K562 (cell line): ENCODE measurements around the gene CRACR2B. TPM values are rescaled to one million over a fixed set of nuclear protein-coding genes. Genes with fewer than 3 reads are reported as not detected.
A peak's percentile ranks its signal among the peaks of the same experiment; 100 is the strongest.

Experiments
- ATAC-seq: fragments of 200-7000 bp; cut with Tn5 transposase; 3 replicates; pipeline ENCODE4 v1.9.1; 2020; ENCODE audit warnings: moderate library complexity
- Bru-seq: library from RNA; stranded (reverse); fragments of 400-500 nt; gene quantifications from one replicate; lab custom pipeline; 2021; lab: Mats Ljungman, UMichigan
- BruChase-seq, 2 experiments: library from RNA; stranded (reverse); fragments of 400-500 nt; gene quantifications; one replicate each; lab custom pipeline; 2021; lab: Mats Ljungman, UMichigan
- BruUV-seq: library from RNA; stranded (reverse); fragments of 400-500 nt; replicated peaks from 2 replicates; lab custom pipeline; 2021; lab: Mats Ljungman, UMichigan
- CTCF ChIA-PET: fragments of 300-600 bp; formaldehyde crosslinking; extraction: SDS; loops from one replicate; lab custom pipeline; 2021; ENCODE audit warnings: low intra/inter-chr PET ratio; lab: Yijun Ruan, JAX
- POLR2A ChIA-PET: fragments of 300-600, 350-650 bp; sonication (Branson Sonifier 250); formaldehyde crosslinking; extraction: SDS; loops from one replicate; lab custom pipeline; 2021; ENCODE audit warnings: antibody characterized with exemption, inconsistent platforms; lab: Yijun Ruan, JAX
- DNase-seq, 4 experiments: peaks; one replicate each; pipeline versions ENCODE4 v3.0.0 to v3.0.0-alpha.2; 2011 to 2018; ENCODE audit warnings: low spot score in 3 of 4, mixed read lengths in 3 of 4; ENCODE audit errors: extremely low read depth in 1 of 4
- FAIRE-seq: peaks from 2 replicates; lab custom pipeline; 2011; peaks lifted over from hg19 to GRCh38; lab: Jason Lieb, UNC
- H2AFZ ChIP-seq: 2 replicates; pipeline ENCODE4 v1.6.0; 2011; ENCODE audit warnings: low read depth, low read length, control low read depth, inconsistent platforms
- H3K27ac ChIP-seq: fragments of 200-600 bp; 3 replicates; pipeline ENCODE4 v1.8.0; 2011; ENCODE audit warnings: low read depth, mild to moderate bottlenecking, control low read depth, inconsistent platforms, low read length, moderate library complexity, mixed read lengths; ENCODE audit errors: extremely low read depth
- H3K27me3 ChIP-seq, 2 experiments: fragments of 300-600 bp in 1 of 2; 2 replicates in 1 of 2; 3 replicates in 1 of 2; pipeline versions ENCODE4 v1.6.0 to v1.8.0; 2011; ENCODE audit warnings: inconsistent platforms in 2 of 2, low read length in 2 of 2, mild to moderate bottlenecking in 1 of 2, mixed read lengths in 1 of 2, moderate library complexity in 1 of 2; ENCODE audit not compliant: control insufficient read depth in 2 of 2, insufficient read depth in 2 of 2
- H3K36me3 ChIP-seq: fragments of 300-600 bp; 3 replicates; pipeline ENCODE4 v1.8.0; 2011; ENCODE audit warnings: mild to moderate bottlenecking, low read length, inconsistent platforms; ENCODE audit not compliant: control insufficient read depth, insufficient read depth
- H3K4me1 ChIP-seq, 2 experiments: fragments of 200-600 bp in 1 of 2; replicated peaks in 1 of 2; 2 replicates in 1 of 2; 3 replicates in 1 of 2; pipeline versions ENCODE4 v1.5.1 to v1.8.0; 2011; ENCODE audit warnings: inconsistent platforms in 2 of 2, low read length in 2 of 2, mild to moderate bottlenecking in 1 of 2, mixed read lengths in 1 of 2, moderate library complexity in 1 of 2; ENCODE audit not compliant: control insufficient read depth in 2 of 2, insufficient read depth in 2 of 2
- H3K4me2 ChIP-seq: 2 replicates; pipeline ENCODE4 v1.6.1; 2011; ENCODE audit warnings: low read length, control low read depth, inconsistent platforms, mixed read lengths; ENCODE audit not compliant: insufficient read depth
- H3K4me3 ChIP-seq: fragments of 200-600 bp; sonication (generic), shearing (Covaris generic); 2 replicates; pipeline ENCODE4 v1.5.1; 2016; ENCODE audit warnings: control low read depth, inconsistent platforms
- H3K79me2 ChIP-seq: fragments of 200-600 bp; 3 replicates; pipeline ENCODE4 v1.8.0; 2011; ENCODE audit warnings: low read length, inconsistent platforms; ENCODE audit not compliant: control insufficient read depth, insufficient read depth
- H3K9ac ChIP-seq, 2 experiments: 2 replicates each; pipeline versions ENCODE4 v1.6.0 to v1.6.1; 2011; ENCODE audit warnings: low read depth in 2 of 2, low read length in 2 of 2, control low read depth in 1 of 2, inconsistent platforms in 1 of 2, mild to moderate bottlenecking in 1 of 2, mixed read lengths in 1 of 2; ENCODE audit not compliant: insufficient read depth in 1 of 2
- H3K9me1 ChIP-seq: one replicate; pipeline ENCODE4 v1.6.0; 2011; ENCODE audit warnings: inconsistent platforms, mild to moderate bottlenecking, low read length, moderate library complexity; ENCODE audit not compliant: control insufficient read depth, insufficient read depth
- H3K9me3 ChIP-seq: replicated peaks from 2 replicates; pipeline ENCODE4 v1.5.1; 2011; ENCODE audit warnings: low read depth, low read length, inconsistent platforms; ENCODE audit not compliant: control insufficient read depth, insufficient read depth
- H4K20me1 ChIP-seq: replicated peaks from 2 replicates; pipeline ENCODE4 v1.6.1; 2011; ENCODE audit warnings: low read length, inconsistent platforms, mixed read lengths; ENCODE audit not compliant: control insufficient read depth, insufficient read depth
- BCOR ChIP-seq: fragments of 450-650 bp; IDR thresholded peaks from 2 replicates; pipeline ENCODE4 v1.6.1; 2016
- CEBPG ChIP-seq, 3 experiments: fragments of 200-800 bp in 1 of 3; sonication (Bioruptor generic) in 1 of 3; sonication (generic) in 1 of 3; formaldehyde crosslinking in 1 of 3; IDR thresholded peaks in 2 of 3; conservative IDR thresholded peaks in 1 of 3; 2 replicates each; pipeline versions ENCODE4 v1.6.1 to v1.8.0; 2016 to 2022; ENCODE audit warnings: missing compliant biosample characterization in 2 of 3, missing genetic modification characterization in 2 of 3, mild to moderate bottlenecking in 1 of 3, missing genetic modification reagents in 1 of 3
- GABPB2 ChIP-seq: fragments of 250-450 bp; sonication (Bioruptor Pico); conservative IDR thresholded peaks from 2 replicates; pipeline ENCODE4 v1.5.1; 2021; ENCODE audit warnings: mild to moderate bottlenecking
- ILK ChIP-seq: fragments of 450-650 bp; IDR thresholded peaks from 2 replicates; pipeline ENCODE4 v1.6.1; 2016; ENCODE audit warnings: missing genetic modification characterization, low read depth, mild to moderate bottlenecking, missing compliant biosample characterization, moderate library complexity, borderline replicate concordance
- NR4A1 ChIP-seq, 2 experiments: fragments of 250-450 bp in 1 of 2; fragments of 450-650 bp in 1 of 2; sonication (Bioruptor Pico) in 1 of 2; IDR thresholded peaks; 2 replicates each; pipeline versions ENCODE4 v1.4.0 to v1.6.1; 2016 to 2020; ENCODE audit warnings: mild to moderate bottlenecking in 2 of 2, missing compliant biosample characterization in 1 of 2, missing genetic modification characterization in 1 of 2, moderate library complexity in 1 of 2
- OTX1 ChIP-seq: fragments of 450-650 bp; formaldehyde crosslinking; IDR thresholded peaks from 2 replicates; pipeline ENCODE4 v1.4.0; 2022; ENCODE audit warnings: mild to moderate bottlenecking
- PHF20 ChIP-seq: fragments of 450-650 bp; IDR thresholded peaks from 2 replicates; pipeline ENCODE4 v1.6.1; 2018; ENCODE audit not compliant: partially characterized antibody
- PRPF4 ChIP-seq: fragments of 200-400 bp; formaldehyde crosslinking; IDR thresholded peaks from one replicate; pipeline ENCODE4 v1.6.1; 2017; ENCODE audit warnings: low read length, low read depth, mild to moderate bottlenecking; ENCODE audit not compliant: insufficient read depth, poor library complexity, severe bottlenecking
- ZFP36 ChIP-seq: fragments of 150-350 bp; IDR thresholded peaks from 2 replicates; pipeline ENCODE4 v1.6.1; 2018; ENCODE audit warnings: low read length, low read depth; ENCODE audit not compliant: partially characterized antibody
- WGBS: fragments of 100-300 bp; shearing (Covaris generic); methylation state at CpG from one replicate; pipeline ENCODE4 v1.1.6; 2016; ENCODE audit warnings: low coverage, mixed read lengths; ENCODE audit not compliant: insufficient coverage; ENCODE audit errors: missing lambda C conversion rate; 5-methylcytosine and 5-hydroxymethylcytosine counted together
- in situ Hi-C: fragments of 300-500 bp; cut with MboI; formaldehyde crosslinking; loops from 4 replicates; pipeline ENCODE4 v1.15.0; 2018; ENCODE audit warnings: inconsistent platforms, mixed read lengths
- intact Hi-C: fragments of 100-400 bp; cut with micrococcal nuclease; formaldehyde crosslinking; loops from 2 replicates; pipeline ENCODE4 v1.14.2; 2022
- long read RNA-seq, 3 experiments: library from polyadenylated mRNA in 2 of 3; library from RNA in 1 of 3; unstranded in 2 of 3; stranded (forward) in 1 of 3; transcript quantifications; one replicate each; pipeline ENCODE4 v2.0.0, GENCODE V29; 2019 to 2022
- polyA minus RNA-seq, 3 experiments: library from RNA; depleted of rRNA, polyadenylated mRNA; stranded (reverse); fragments of >200 nt; gene quantifications; 2 replicates each; pipeline ENCODE4 v1.2.3, GENCODE V29; 2011
- polyA plus RNA-seq, 8 experiments: library from polyadenylated mRNA; depleted of rRNA in 4 of 8; stranded (reverse) in 5 of 8; unstranded in 3 of 8; fragments of >200 nt; fragmentation: Nextera tagmentation in 2 of 8; fragmentation: Illumina TruSeq in 1 of 8; extraction: Ambion mirVana in 2 of 8; extraction: Trizol in 1 of 8; gene quantifications; 2 replicates each; pipeline versions ENCODE4 v1.2.1 to v1.2.3, GENCODE V29; 2011 to 2014; ENCODE audit warnings: inconsistent platforms in 1 of 8, missing spikeins in 1 of 8
- total RNA-seq, 7 experiments: library from RNA; depleted of rRNA in 6 of 7; stranded (reverse); fragments of >200 nt in 6 of 7; fragmentation: Illumina TruSeq in 2 of 7; extraction: Trizol in 2 of 7; gene quantifications; 2 replicates each; pipeline versions ENCODE4 v1.2.1 to v1.2.3, GENCODE V29; 2011 to 2021; ENCODE audit warnings: low replicate concordance in 1 of 7
- TF ChIP-seq, protein P1 (sequence below): fragments of 200-800 bp; sonication (Bioruptor generic); IDR thresholded peaks from 2 replicates; pipeline ENCODE4 v1.6.1; 2017; ENCODE audit warnings: missing genetic modification characterization, missing compliant biosample characterization

Gene CRACR2B
- total RNA-seq (2011; cell fraction: chromatin; rRNA removed; ENCODE audit: low replicate concordance) = 32.8 and 134 TPM in 2 replicates
- total RNA-seq (2011; cell fraction: nucleolus; rRNA removed) = 116 and 120 TPM in 2 replicates
- 53.6 and 58.1 TPM in 2 replicates for total RNA-seq (2011; cell fraction: nucleoplasm; rRNA removed)
- total RNA-seq (2014; rRNA removed) (19.7 and 21.9 TPM in 2 replicates), total RNA-seq (2014; rRNA removed; fragmentation: Illumina TruSeq; extraction: Trizol) (0.86 and 2.3 TPM in 2 replicates), total RNA-seq (2015; rRNA removed; fragmentation: Illumina TruSeq; extraction: Trizol) (5.8 and 6.0 TPM in 2 replicates), total RNA-seq (2021) (29.0 and 35.7 TPM in 2 replicates), polyA plus RNA-seq (2011; rRNA removed) (5.7 and 15.1 TPM in 2 replicates), polyA plus RNA-seq (2014; fragmentation: Illumina TruSeq; extraction: Trizol) (7.2 and 13.1 TPM in 2 replicates), polyA plus RNA-seq (2014; fragmentation: Nextera tagmentation; extraction: Ambion mirVana) (under 1 TPM; 0.10 to 0.13 TPM), polyA plus RNA-seq (2014; rRNA removed) (40.7 and 51.0 TPM in 2 replicates), polyA minus RNA-seq (2011; rRNA and poly(A)+ RNA removed) (0.84 and 1.6 TPM in 2 replicates), Bru-seq, nascent RNA (percentile 58 among the genes with signal in this experiment), BruChase-seq, experiment 1, labeled RNA remaining after a 2-hour chase (percentile 49 among the genes with signal in this experiment), BruChase-seq, experiment 2, labeled RNA remaining after a 6-hour chase (percentile 53 among the genes with signal in this experiment)
- polyA plus RNA-seq (2011; cell fraction: cytosol; rRNA removed) = 5.8 and 17.5 TPM in 2 replicates
- 229 and 325 TPM in 2 replicates for polyA plus RNA-seq (2011; cell fraction: nucleus; rRNA removed)
- 22.7 and 54.8 TPM in 2 replicates for polyA plus RNA-seq (2012)
- polyA minus RNA-seq (2011; cell fraction: cytosol; rRNA and poly(A)+ RNA removed) = 5.2 and 6.3 TPM in 2 replicates
- polyA minus RNA-seq (2011; cell fraction: nucleus; rRNA and poly(A)+ RNA removed) = 24.2 and 30.4 TPM in 2 replicates
- long read RNA-seq, experiment 1, transcript CRACR2B-202 (9 exons, 1,578 nt) = major isoform, 8 of 85 reads
- long read RNA-seq, experiment 1, partial matches to known transcripts = 16 of 85 reads
- long read RNA-seq, experiment 1, other reads (novel, unspliced or antisense) = 54 of 85 reads
- long read RNA-seq, experiment 2, partial matches to known transcripts = 1 of 5 reads
- long read RNA-seq, experiment 2, other reads (novel, unspliced or antisense) = 3 of 5 reads
- long read RNA-seq, experiment 3, partial matches to known transcripts = 1 of 6 reads
- long read RNA-seq, experiment 3, other reads (novel, unspliced or antisense) = 5 of 6 reads

DNA sequence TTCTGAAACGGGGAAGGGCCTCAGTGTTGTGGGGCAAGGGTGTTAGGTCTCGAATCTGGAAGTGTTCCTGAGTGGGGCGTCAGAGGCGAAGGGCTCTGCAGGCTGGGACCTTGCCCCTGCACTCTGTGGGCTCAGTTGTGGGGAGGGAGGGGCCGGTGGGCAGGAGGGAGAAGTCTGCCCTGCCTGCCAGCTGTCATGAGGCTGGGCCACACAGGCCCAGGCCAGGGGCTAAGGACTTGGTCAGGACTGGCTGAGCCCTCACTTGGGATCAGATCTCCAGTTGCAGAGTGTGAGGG lies at the start of gene CRACR2B:
TSS of gene CRACR2B (plus strand) at position 23 of the 296 bp plus-strand sequence. CDS start 689 bp downstream, outside the sequence.
- ChIA-PET CTCF (no interaction called here), POLR2A (interaction anchor here (0.8 to 3.2 kb wide), 3 partner anchors 9 to 31 kb away, joined by 5 to 13 read pairs (median 5); partner anchors contain the start of gene PNPLA2)
- Histone ChIP-seq H2AFZ (peak within 1 kb of the TSS; percentile 95), H3K4me2 (peak within 1 kb of the TSS; percentile 80), H3K4me1 (peaks cover 25 to 95% of the 10 kb centered on the region in 2 experiments), H3K4me3 (peak within 1 kb of the TSS; percentile 52), H3K36me3 (peaks cover 28% of the 10 kb centered on the region; the same call in 1 of the 3 replicates), H3K9me1 (peaks cover 5% of the 10 kb centered on the region), H3K79me2 (peaks cover 13% of the 10 kb centered on the region; the same call in 2 of the 3 replicates), H3K27ac (peak within 1 kb of the TSS; percentile 85), H3K27me3 (no peaks in the 10 kb centered on the region), H3K9me3 (no peaks in the 10 kb centered on the region), H3K9ac (peak within 1 kb of the TSS; percentile 75 to 94), H4K20me1 (no peaks in the 10 kb centered on the region)
- TSS peak; percentile 48 for BruUV-seq
- ATAC-seq (no peak), DNase-seq (no peak), FAIRE-seq (no peak)
- intact Hi-C loops (no loop called here), in situ Hi-C loops (no loop called here)
- 14% methylated on average over 4 of the region's 5 CpGs for WGBS
- TF ChIP-seq CEBPG (CRISPR knock-in tag; IDR thresholded peaks at IDR 0.05) = 0 out of 2 replicates have a peak, but pooled peaks have one; percentile 1
- TF ChIP-seq CEBPG (tag; conservative IDR thresholded peaks at IDR 0.05 in 1 of 2, IDR thresholded peaks at IDR 0.05 in 1 of 2) = no peak
- no peak for TF ChIP-seq GABPB2 (CRISPR knock-in tag)
- no peak for TF ChIP-seq BCOR
- TF ChIP-seq ZFP36 = peak; percentile 18
- TF ChIP-seq PHF20 = no peak
- 0 out of 2 replicates have a peak, but pooled peaks have one; percentile 8 for TF ChIP-seq OTX1 (CRISPR knock-in tag)
- TF ChIP-seq, protein P1, sequence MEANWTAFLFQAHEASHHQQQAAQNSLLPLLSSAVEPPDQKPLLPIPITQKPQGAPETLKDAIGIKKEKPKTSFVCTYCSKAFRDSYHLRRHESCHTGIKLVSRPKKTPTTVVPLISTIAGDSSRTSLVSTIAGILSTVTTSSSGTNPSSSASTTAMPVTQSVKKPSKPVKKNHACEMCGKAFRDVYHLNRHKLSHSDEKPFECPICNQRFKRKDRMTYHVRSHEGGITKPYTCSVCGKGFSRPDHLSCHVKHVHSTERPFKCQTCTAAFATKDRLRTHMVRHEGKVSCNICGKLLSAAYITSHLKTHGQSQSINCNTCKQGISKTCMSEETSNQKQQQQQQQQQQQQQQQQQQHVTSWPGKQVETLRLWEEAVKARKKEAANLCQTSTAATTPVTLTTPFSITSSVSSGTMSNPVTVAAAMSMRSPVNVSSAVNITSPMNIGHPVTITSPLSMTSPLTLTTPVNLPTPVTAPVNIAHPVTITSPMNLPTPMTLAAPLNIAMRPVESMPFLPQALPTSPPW = no peak
- no peak for TF ChIP-seq PRPF4
- 0 out of 2 replicates have a peak, but pooled peaks have one; percentile 31 for TF ChIP-seq NR4A1 (CRISPR knock-in tag; IDR thresholded peaks at IDR 0.05)
- no peak for TF ChIP-seq NR4A1 (tag; IDR thresholded peaks at IDR 0.05)
- TF ChIP-seq ILK (tag) = no peak
